ENCODE measurements around the gene ENTREP1. TPM values are rescaled to one million over a fixed set of nuclear protein-coding genes. Genes with fewer than 3 reads are reported as not detected.

ENTREP1 gene
- total RNA-seq, 2 donors from 2014 or later = 13.7 to 25.8 TPM

- WGBS, 2 experiments (ENCODE audit: insufficient coverage in 1 of 2, insufficient read length in 1 of 2) = 62 to 94% methylated on average over 8 to 16 of the region's 16 CpGs
- Histone ChIP-seq H3K27ac (ENCODE audit: low read depth, low read length) (no peak overlapping the region), H3K9ac (ENCODE audit: extremely low read depth, low read length, poor library complexity, severe bottlenecking) (no peak overlapping the region), H3K36me3 (ENCODE audit: control insufficient read depth, insufficient read depth, low read length) (no peaks in the 10 kb centered on the region), H3K9me3 (ENCODE audit: control insufficient read depth, low read length) (peaks cover 5% of the 10 kb centered on the region), H3K27me3 (ENCODE audit: control insufficient read depth, insufficient read depth, low read length, poor library complexity, severe bottlenecking) (no peaks in the 10 kb centered on the region), H3K4me1 (ENCODE audit: control insufficient read depth, insufficient read depth, low read length) (no peaks in the 10 kb centered on the region), H3K4me3 (ENCODE audit: low read length) (no peak overlapping the region)
- Mint-ChIP-seq H3K27ac (no peak overlapping the region), H3K9me3 (peaks cover 31% of the 10 kb centered on the region), H3K36me3 (ENCODE audit: low read depth) (peaks cover 6% of the 10 kb centered on the region), H3K4me3 (no peak overlapping the region), H3K4me1 (no peaks in the 10 kb centered on the region), H3K27me3 (ENCODE audit: insufficient read depth) (no peaks in the 10 kb centered on the region)
- peak; percentile 86 for DNase-seq
- TF ChIP-seq CTCF (conservative IDR thresholded peaks at IDR 0.05) = peak; percentile 90
Measured at GRCh38 chr9:69421908-69422801, 97.1 kb downstream of the ENTREP1 start.

GRCh38 chr9:69425136-69425801 lies 100.3 kb downstream of the ENTREP1 start:
- Mint-ChIP-seq H3K4me3 (no peak overlapping the region), H3K4me1 (no peaks in the 10 kb centered on the region), H3K9me3 (peaks cover 13% of the 10 kb centered on the region), H3K36me3 (ENCODE audit: low read depth) (peaks cover 5% of the 10 kb centered on the region), H3K27ac (no peak overlapping the region), H3K27me3 (ENCODE audit: insufficient read depth) (peaks cover 2% of the 10 kb centered on the region)
- no peak overlapping the region for H3K27ac ChIP-seq (ENCODE audit: low read depth, low read length)
- no peaks in the 10 kb centered on the region for H3K27me3 ChIP-seq (ENCODE audit: control insufficient read depth, insufficient read depth, low read length, poor library complexity, severe bottlenecking)
- no peaks in the 10 kb centered on the region for H3K9me3 ChIP-seq (ENCODE audit: control insufficient read depth, low read length)
- no peaks in the 10 kb centered on the region for H3K36me3 ChIP-seq (ENCODE audit: control insufficient read depth, insufficient read depth, low read length)
- no peaks in the 10 kb centered on the region for H3K4me1 ChIP-seq (ENCODE audit: control insufficient read depth, insufficient read depth, low read length)
- no peak overlapping the region for H3K9ac ChIP-seq (ENCODE audit: extremely low read depth, low read length, poor library complexity, severe bottlenecking)
- H3K4me3 ChIP-seq (ENCODE audit: low read length) = no peak overlapping the region
- no peak for DNase-seq
- TF ChIP-seq CTCF (conservative IDR thresholded peaks at IDR 0.05) = no peak
- WGBS, 2 experiments (ENCODE audit: insufficient coverage in 1 of 2, insufficient read length in 1 of 2) = 93 to 95% methylated on average over 10 to 17 of the region's 17 CpGs

DNA sequence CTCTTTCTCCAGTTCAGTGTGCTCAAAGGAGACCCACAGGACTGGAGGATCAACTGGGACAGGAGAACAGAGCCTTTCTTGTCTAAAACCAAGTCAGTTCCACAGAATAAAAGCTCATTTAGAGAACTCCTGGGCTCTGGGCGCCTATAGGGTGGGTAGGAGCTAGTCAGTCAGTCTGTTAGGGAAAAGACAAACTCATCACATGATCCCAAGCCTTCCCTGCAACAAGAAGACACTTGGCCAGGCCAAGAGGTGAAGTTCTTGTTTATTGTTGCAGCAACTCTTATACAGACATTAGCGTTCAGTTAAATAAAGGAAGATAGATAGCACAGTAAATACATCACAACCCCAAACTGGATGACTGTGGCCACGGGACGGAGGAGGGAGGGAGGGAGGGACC lies 102.3 kb downstream of the ENTREP1 start:
- H3K27me3 Mint-ChIP-seq (ENCODE audit: insufficient read depth) = peaks cover 2% of the 10 kb centered on the region
- H3K4me3 ChIP-seq (ENCODE audit: low read length) = no peak overlapping the region
- no peaks in the 10 kb centered on the region for H3K4me1 Mint-ChIP-seq
- H3K36me3 ChIP-seq (ENCODE audit: control insufficient read depth, insufficient read depth, low read length) = no peaks in the 10 kb centered on the region
- no peak overlapping the region for H3K4me3 Mint-ChIP-seq
- peaks cover 5% of the 10 kb centered on the region for H3K36me3 Mint-ChIP-seq (ENCODE audit: low read depth)
- no peak for TF ChIP-seq CTCF (conservative IDR thresholded peaks at IDR 0.05)
- no peak overlapping the region for H3K9ac ChIP-seq (ENCODE audit: extremely low read depth, low read length, poor library complexity, severe bottlenecking)
- H3K9me3 ChIP-seq (ENCODE audit: control insufficient read depth, low read length) = peaks cover 10% of the 10 kb centered on the region
- DNase-seq = no peak
- H3K9me3 Mint-ChIP-seq = peaks cover 11% of the 10 kb centered on the region
- H3K27me3 ChIP-seq (ENCODE audit: control insufficient read depth, insufficient read depth, low read length, poor library complexity, severe bottlenecking) = no peaks in the 10 kb centered on the region
- H3K4me1 ChIP-seq (ENCODE audit: control insufficient read depth, insufficient read depth, low read length) = no peaks in the 10 kb centered on the region
- no peak overlapping the region for H3K27ac ChIP-seq (ENCODE audit: low read depth, low read length)
- WGBS, 2 experiments (ENCODE audit: insufficient coverage in 1 of 2, insufficient read length in 1 of 2) = 95% methylated on average over 4 of the region's 4 CpGs; no CpG with 5 or more reads in 1 of the 2 experiments
- no peak overlapping the region for H3K27ac Mint-ChIP-seq

Measured in endodermal cell (in vitro differentiated cells).